Astrocyte (in vitro differentiated cells and primary cell): ENCODE measurements around the gene P3H4.

Source experiments
- EZH2 ChIP-seq: IDR thresholded peaks from 2 replicates; pipeline ENCODE4 v1.6.1; 2012; ENCODE audit warnings: mild to moderate bottlenecking, low read length, inconsistent platforms; ENCODE audit not compliant: insufficient read depth
- TF ChIP-seq, protein P1 (sequence below): IDR thresholded peaks from 2 replicates; pipeline ENCODE4 v1.5.1; 2011; ENCODE audit warnings: low read depth, mild to moderate bottlenecking, inconsistent platforms, low read length, moderate library complexity; ENCODE audit not compliant: insufficient read depth

DNA sequence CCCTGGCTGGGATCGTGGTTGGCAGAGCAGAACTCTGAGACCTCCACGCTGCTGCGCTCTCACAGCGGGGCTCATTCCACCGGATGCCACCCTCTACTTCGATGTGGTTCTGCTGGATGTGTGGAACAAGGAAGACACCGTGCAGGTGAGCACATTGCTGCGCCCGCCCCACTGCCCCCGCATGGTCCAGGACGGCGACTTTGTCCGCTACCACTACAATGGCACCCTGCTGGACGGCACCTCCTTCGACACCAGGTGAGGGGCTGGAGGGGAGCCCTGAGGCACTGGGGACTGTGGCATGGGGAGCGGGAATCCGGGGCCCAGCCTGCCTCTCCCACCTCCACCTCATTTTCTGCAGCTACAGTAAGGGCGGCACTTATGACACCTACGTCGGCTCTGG is 6.3 kb upstream of the P3H4 start:
- TF ChIP-seq, protein P1, sequence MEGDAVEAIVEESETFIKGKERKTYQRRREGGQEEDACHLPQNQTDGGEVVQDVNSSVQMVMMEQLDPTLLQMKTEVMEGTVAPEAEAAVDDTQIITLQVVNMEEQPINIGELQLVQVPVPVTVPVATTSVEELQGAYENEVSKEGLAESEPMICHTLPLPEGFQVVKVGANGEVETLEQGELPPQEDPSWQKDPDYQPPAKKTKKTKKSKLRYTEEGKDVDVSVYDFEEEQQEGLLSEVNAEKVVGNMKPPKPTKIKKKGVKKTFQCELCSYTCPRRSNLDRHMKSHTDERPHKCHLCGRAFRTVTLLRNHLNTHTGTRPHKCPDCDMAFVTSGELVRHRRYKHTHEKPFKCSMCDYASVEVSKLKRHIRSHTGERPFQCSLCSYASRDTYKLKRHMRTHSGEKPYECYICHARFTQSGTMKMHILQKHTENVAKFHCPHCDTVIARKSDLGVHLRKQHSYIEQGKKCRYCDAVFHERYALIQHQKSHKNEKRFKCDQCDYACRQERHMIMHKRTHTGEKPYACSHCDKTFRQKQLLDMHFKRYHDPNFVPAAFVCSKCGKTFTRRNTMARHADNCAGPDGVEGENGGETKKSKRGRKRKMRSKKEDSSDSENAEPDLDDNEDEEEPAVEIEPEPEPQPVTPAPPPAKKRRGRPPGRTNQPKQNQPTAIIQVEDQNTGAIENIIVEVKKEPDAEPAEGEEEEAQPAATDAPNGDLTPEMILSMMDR, result no peak
- TF ChIP-seq EZH2, result no peak
